Measurements from ENCODE around the gene METTL21C.

Gene METTL21C

GRCh38 chr13:102692491-102692826 is 2.4 kb downstream of the METTL21C start:
- H3K4me1 ChIP-seq (ENCODE audit: control insufficient read depth in 1 of 2, insufficient read depth in 1 of 2, low read depth in 1 of 2, low read length in 1 of 2), result no peaks in the 10 kb centered on the region
- peaks cover 46% of the 10 kb centered on the region for H3K27me3 ChIP-seq
- no peak overlapping the region for H3K27ac ChIP-seq
- TF ChIP-seq CTCF (IDR thresholded peaks at IDR 0.05), result no peak
- no peaks in the 10 kb centered on the region for H3K9me3 ChIP-seq
- no peaks in the 10 kb centered on the region for H3K36me3 ChIP-seq
- no peak overlapping the region for H3K4me3 ChIP-seq (ENCODE audit: low read depth in 1 of 2, low read length in 1 of 2)

- Histone ChIP-seq H3K9me3 (no peaks in the 10 kb centered on the region), H3K4me3 (ENCODE audit: low read depth in 1 of 2, low read length in 1 of 2) (no peak overlapping the region)
Observed at GRCh38 chr13:102690883-102691282, 4.0 kb downstream of the METTL21C start.

GRCh38 chr13:102688306-102688973 is 6.4 kb downstream of the METTL21C start:
- Histone ChIP-seq H3K4me3 (ENCODE audit: low read depth in 1 of 2, low read length in 1 of 2) (no peak overlapping the region), H3K27ac (no peak overlapping the region)

More at GRCh38 chr13:102690883-102691282, 4.0 kb downstream of the METTL21C start:
- no peak overlapping the region for H3K27ac ChIP-seq
- no peaks in the 10 kb centered on the region for H3K36me3 ChIP-seq
- H3K4me1 ChIP-seq (ENCODE audit: control insufficient read depth in 1 of 2, insufficient read depth in 1 of 2, low read depth in 1 of 2, low read length in 1 of 2), result no peaks in the 10 kb centered on the region
- H3K27me3 ChIP-seq, result peaks cover 55% of the 10 kb centered on the region
- TF ChIP-seq CTCF (IDR thresholded peaks at IDR 0.05), result no peak

GRCh38 chr13:102687520-102687919 is 7.3 kb downstream of the METTL21C start:
- Histone ChIP-seq H3K4me3 (ENCODE audit: low read depth in 1 of 2, low read length in 1 of 2) (no peak overlapping the region), H3K4me1 (ENCODE audit: control insufficient read depth in 1 of 2, insufficient read depth in 1 of 2, low read depth in 1 of 2, low read length in 1 of 2) (no peaks in the 10 kb centered on the region), H3K27me3 (peaks cover 42% of the 10 kb centered on the region), H3K9me3 (no peaks in the 10 kb centered on the region), H3K36me3 (no peaks in the 10 kb centered on the region), H3K27ac (no peak overlapping the region)
- no peak for TF ChIP-seq CTCF (IDR thresholded peaks at IDR 0.05)

More at GRCh38 chr13:102688306-102688973, 6.4 kb downstream of the METTL21C start:
- peaks cover 52% of the 10 kb centered on the region for H3K27me3 ChIP-seq
- H3K4me1 ChIP-seq (ENCODE audit: control insufficient read depth in 1 of 2, insufficient read depth in 1 of 2, low read depth in 1 of 2, low read length in 1 of 2), result no peaks in the 10 kb centered on the region
- no peaks in the 10 kb centered on the region for H3K36me3 ChIP-seq
- TF ChIP-seq CTCF (IDR thresholded peaks at IDR 0.05), result no peak
- H3K9me3 ChIP-seq, result no peaks in the 10 kb centered on the region

- Histone ChIP-seq H3K27me3 (peaks cover 34% of the 10 kb centered on the region), H3K4me1 (ENCODE audit: control insufficient read depth in 1 of 2, insufficient read depth in 1 of 2, low read depth in 1 of 2, low read length in 1 of 2) (peaks cover 3 to 6% of the 10 kb centered on the region in 2 experiments), H3K9me3 (no peaks in the 10 kb centered on the region), H3K36me3 (no peaks in the 10 kb centered on the region), H3K4me3 (ENCODE audit: low read depth in 1 of 2, low read length in 1 of 2) (no peak overlapping the region), H3K27ac (no peak overlapping the region)
- no peak for TF ChIP-seq CTCF (IDR thresholded peaks at IDR 0.05)
Observed at GRCh38 chr13:102686024-102686423, 8.8 kb downstream of the METTL21C start.

All from neutrophil (primary cell).